Prostate gland (tissue), 2 donors: ENCODE results near the gene GOSR2. TPM values are rescaled to one million over a fixed set of nuclear protein-coding genes. Genes with fewer than 3 reads are reported as not detected.

ENCODE experiments used
- DNase-seq: peaks from one replicate; pipeline ENCODE4 v3.0.0-alpha.2; 2019; ENCODE audit warnings: low spot score
- H3K27ac ChIP-seq, 2 donors: fragments of 200-600 bp; sonication (generic); 2 replicates each; pipeline ENCODE4 v1.5.1; 2017 to 2019
- H3K27me3 ChIP-seq: fragments of 200-600 bp; sonication (generic); replicated peaks from 2 replicates; pipeline ENCODE4 v1.5.1; 2019; ENCODE audit not compliant: insufficient read depth
- H3K36me3 ChIP-seq, 2 donors: fragments of 200-600 bp; sonication (generic); 1 replicate in 1 of 2; 2 replicates in 1 of 2; pipeline versions ENCODE4 v1.5.1 to v1.8.1; 2017 to 2019
- H3K4me1 ChIP-seq: fragments of 200-600 bp; sonication (generic); replicated peaks from 2 replicates; pipeline ENCODE4 v1.5.1; 2019
- H3K4me3 ChIP-seq, 2 donors: fragments of 200-600 bp; sonication (generic); 2 replicates each; pipeline ENCODE4 v1.5.1; 2017 to 2019
- H3K9me3 ChIP-seq: fragments of 200-600 bp; sonication (generic); 2 replicates; pipeline ENCODE4 v1.5.1; 2017
- POLR2A ChIP-seq: fragments of 450-650 bp; IDR thresholded peaks from one replicate; pipeline ENCODE4 v1.6.1; 2016; ENCODE audit warnings: antibody characterized with exemption, mild to moderate bottlenecking
- POLR2AphosphoS5 ChIP-seq: sonication (generic); formaldehyde crosslinking; IDR thresholded peaks from one replicate; pipeline ENCODE4 v1.6.1; 2017; ENCODE audit warnings: antibody characterized with exemption
- WGBS: methylation state at CpG from one replicate; pipeline ENCODE4 v1.1.5; 2018; 5-methylcytosine and 5-hydroxymethylcytosine counted together
- intact Hi-C: fragments of 100-400 bp; cut with DNase I; formaldehyde crosslinking; loops from one replicate; pipeline ENCODE4 v1.14.2; 2022
- total RNA-seq, 2 donors: library from RNA; depleted of rRNA; stranded (reverse); fragments of >200 nt; gene quantifications; one replicate each; pipeline ENCODE4 v1.1.0, GENCODE V29; 2016
- TF ChIP-seq, protein P1 (sequence below), 4 experiments: fragments of 200-600 bp in 2 of 4; fragments of 450-650 bp in 2 of 4; sonication (generic) in 2 of 4; IDR thresholded peaks; 1 replicate in 3 of 4; 2 replicates in 1 of 4; pipeline ENCODE4 v1.5.1; 2016 to 2019; ENCODE audit warnings: antibody characterized with exemption in 4 of 4, mild to moderate bottlenecking in 2 of 4, moderate library complexity in 2 of 4

Gene GOSR2
- total RNA-seq, 2 donors from 2014 or later, result 40.0 to 61.4 TPM

DNA sequence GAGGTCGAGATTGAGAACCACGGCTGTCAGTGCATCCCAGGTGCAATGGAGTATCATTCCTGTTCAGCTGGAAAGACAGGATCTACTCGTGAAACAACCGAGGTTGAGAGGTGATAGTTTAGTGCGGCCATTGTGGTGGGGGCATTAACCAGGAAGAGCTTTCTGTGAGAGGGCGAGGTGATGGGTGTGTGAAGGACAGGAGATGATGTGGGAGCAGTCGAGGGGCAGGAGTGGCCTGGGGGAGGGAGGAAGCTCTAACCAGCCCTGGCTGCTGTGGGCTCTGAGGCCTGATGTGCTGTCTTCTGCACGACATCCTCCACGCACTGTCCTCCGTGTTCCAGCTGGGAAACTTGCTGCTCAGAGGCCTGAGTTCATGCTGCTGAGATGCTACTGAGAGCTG lies 22.0 kb downstream of the GOSR2 start:
- 31% methylated on average over 10 of the region's 10 CpGs for WGBS

DNA sequence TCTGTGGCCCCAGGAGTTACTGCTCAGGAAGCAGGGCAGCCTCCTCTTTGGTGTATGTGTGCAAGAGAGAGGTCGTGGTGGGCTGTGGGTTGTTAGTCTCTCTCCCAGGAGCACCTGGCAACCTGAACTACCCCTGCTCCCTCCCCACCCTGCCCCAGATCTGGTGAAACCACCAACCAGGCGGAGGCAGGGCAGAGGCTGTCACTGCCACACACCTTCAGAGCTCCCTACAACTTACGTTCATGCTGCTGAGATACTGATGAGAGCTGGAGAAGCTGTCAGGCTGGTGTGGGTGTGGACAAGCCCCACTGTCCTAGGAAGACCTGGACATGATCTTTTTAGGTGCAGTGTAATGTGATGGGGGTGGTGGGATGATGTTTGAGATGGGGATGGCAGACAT lies 24.3 kb downstream of the GOSR2 start:
- whole genome bisulfite sequencing, result 31% methylated on average over 3 of the region's 3 CpGs
- Histone ChIP-seq H3K4me1 (peaks cover 6% of the 10 kb centered on the region), H3K4me3 (no peak overlapping the region), H3K36me3 (no peaks in the 10 kb centered on the region), H3K27ac (no peak overlapping the region), H3K9me3 (no peaks in the 10 kb centered on the region), H3K27me3 (no peaks in the 10 kb centered on the region)
- intact Hi-C loops, result no loop called here
- TF ChIP-seq, protein P1, sequence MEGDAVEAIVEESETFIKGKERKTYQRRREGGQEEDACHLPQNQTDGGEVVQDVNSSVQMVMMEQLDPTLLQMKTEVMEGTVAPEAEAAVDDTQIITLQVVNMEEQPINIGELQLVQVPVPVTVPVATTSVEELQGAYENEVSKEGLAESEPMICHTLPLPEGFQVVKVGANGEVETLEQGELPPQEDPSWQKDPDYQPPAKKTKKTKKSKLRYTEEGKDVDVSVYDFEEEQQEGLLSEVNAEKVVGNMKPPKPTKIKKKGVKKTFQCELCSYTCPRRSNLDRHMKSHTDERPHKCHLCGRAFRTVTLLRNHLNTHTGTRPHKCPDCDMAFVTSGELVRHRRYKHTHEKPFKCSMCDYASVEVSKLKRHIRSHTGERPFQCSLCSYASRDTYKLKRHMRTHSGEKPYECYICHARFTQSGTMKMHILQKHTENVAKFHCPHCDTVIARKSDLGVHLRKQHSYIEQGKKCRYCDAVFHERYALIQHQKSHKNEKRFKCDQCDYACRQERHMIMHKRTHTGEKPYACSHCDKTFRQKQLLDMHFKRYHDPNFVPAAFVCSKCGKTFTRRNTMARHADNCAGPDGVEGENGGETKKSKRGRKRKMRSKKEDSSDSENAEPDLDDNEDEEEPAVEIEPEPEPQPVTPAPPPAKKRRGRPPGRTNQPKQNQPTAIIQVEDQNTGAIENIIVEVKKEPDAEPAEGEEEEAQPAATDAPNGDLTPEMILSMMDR (IDR thresholded peaks at IDR 0.05), result no peak
- TF ChIP-seq POLR2AphosphoS5 (no peak), POLR2A (no peak)
- DNase-seq, result no peak

More for the DNA sequence above, 22.0 kb downstream of the GOSR2 start:
- no peak for TF ChIP-seq POLR2A
- TF ChIP-seq, protein P1 (IDR thresholded peaks at IDR 0.05), result no peak
- TF ChIP-seq POLR2AphosphoS5, result no peak
- intact Hi-C loops, result loop anchor here (5.0 kb wide), 2 partner anchors 57 to 103 kb away; no protein-coding TSS in a partner anchor
- no peak for DNase-seq
- no peak overlapping the region for H3K27ac ChIP-seq
- no peaks in the 10 kb centered on the region for H3K9me3 ChIP-seq
- no peaks in the 10 kb centered on the region for H3K27me3 ChIP-seq
- H3K36me3 ChIP-seq, result no peaks in the 10 kb centered on the region
- H3K4me1 ChIP-seq, result peaks cover 6% of the 10 kb centered on the region
- no peak overlapping the region for H3K4me3 ChIP-seq

DNA sequence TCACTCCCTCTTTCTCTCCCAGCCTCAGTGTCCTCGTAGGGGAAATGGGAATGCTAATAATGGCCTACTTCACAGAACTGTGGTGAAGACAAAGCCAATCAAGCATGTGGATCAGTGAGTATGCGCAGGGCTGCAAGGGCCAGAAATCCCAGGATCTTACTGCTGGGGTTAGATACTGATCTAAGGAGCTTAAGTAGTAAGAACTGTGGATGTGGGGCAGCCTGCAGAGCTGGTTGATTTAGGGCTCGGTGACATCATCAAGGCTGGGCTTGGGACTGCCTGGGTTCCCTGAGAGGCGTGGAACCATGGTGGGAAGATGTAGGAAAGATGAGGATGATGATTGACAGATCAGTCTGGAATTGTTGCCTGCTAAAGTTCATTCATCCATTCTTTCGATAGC lies 25.6 kb downstream of the GOSR2 start:
- Histone ChIP-seq H3K27me3 (no peaks in the 10 kb centered on the region), H3K4me3 (no peak overlapping the region), H3K36me3 (no peaks in the 10 kb centered on the region), H3K9me3 (no peaks in the 10 kb centered on the region), H3K27ac (no peak overlapping the region), H3K4me1 (peaks cover 4% of the 10 kb centered on the region)
- DNase-seq, result no peak
- intact Hi-C loops, result no loop called here
- TF ChIP-seq POLR2A (no peak), POLR2AphosphoS5 (no peak)
- TF ChIP-seq, protein P1 (IDR thresholded peaks at IDR 0.05), result no peak
- WGBS, result 92% methylated on average over 5 of the region's 5 CpGs

DNA sequence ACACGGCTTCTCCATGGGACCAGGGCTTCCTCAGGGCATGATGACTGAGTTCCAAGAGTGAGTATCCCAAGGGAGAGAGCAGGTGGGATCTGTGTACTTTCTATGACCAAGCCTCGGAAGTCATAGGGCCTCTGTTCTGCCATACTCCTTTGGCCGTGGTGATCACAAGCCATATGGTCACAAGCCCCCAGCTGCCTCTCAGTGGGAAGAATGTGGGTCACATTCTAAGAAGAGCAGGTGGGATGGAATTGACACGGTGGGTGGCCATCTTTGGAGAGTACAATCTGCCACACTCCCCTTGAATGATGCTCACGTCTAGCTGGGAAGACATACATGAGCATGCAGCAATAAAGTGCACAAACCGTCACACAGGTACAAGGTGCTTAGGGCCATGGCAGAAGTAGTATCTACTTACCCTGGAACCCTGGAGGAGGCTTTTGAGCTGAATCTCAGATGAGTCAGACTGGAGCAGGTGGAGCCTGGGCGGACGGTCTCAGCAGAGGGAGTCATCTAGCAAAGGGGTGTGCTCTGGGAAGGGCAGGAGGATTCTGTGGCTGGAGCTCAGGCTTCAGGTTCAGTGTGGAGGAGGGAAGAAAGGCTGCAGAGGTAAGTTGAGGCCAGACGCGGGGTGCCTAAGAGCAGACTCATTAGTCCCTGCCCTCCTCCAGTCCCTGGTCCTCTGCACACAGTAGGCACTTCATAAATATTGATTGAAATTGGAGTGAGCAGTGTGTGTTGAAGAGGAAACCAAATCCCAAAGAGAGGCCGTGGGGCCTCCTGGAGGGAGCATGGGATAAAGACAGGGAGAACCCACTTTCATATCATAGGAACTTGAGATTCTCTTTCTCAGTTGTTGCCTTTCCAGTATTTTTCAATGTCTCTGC lies 26.6 kb downstream of the GOSR2 start:
- TF ChIP-seq POLR2A (no peak), POLR2AphosphoS5 (no peak)
- TF ChIP-seq, protein P1 (IDR thresholded peaks at IDR 0.05), result no peak
- H3K9me3 ChIP-seq, result no peaks in the 10 kb centered on the region
- no peaks in the 10 kb centered on the region for H3K36me3 ChIP-seq
- intact Hi-C loops, result no loop called here
- 83% methylated on average over 11 of the region's 11 CpGs for WGBS
- no peaks in the 10 kb centered on the region for H3K27me3 ChIP-seq
- DNase-seq, result no peak
- no peaks in the 10 kb centered on the region for H3K4me1 ChIP-seq
- H3K4me3 ChIP-seq, result no peak overlapping the region
- H3K27ac ChIP-seq, result no peak overlapping the region
